ENCODE results near the gene HOXA1. TPM values are rescaled to one million over a fixed set of nuclear protein-coding genes. Genes with fewer than 3 reads are reported as not detected.

HOXA1 gene
- total and polyA plus RNA-seq, 2 of the 8 experiments (the other 6 are each of a cell fraction or from before 2014, with no cell fraction given), result not detected

GRCh38 chr7:27111042-27111750 is 15.4 kb upstream of the HOXA1 start:
- no peak for DNase-seq (ENCODE audit: low read depth in 1 of 2, low spot score in 2 of 2)

More at GRCh38 chr7:27111042-27111750, 15.4 kb upstream of the HOXA1 start:
- Histone ChIP-seq H4K91ac (replicated peaks; ENCODE audit: insufficient read length, low read length) (no peak overlapping the region), H2AK5ac (ENCODE audit: low read depth, low read length) (no peak overlapping the region), H3K27me3 (replicated peaks in 1 of 4; ENCODE audit: control insufficient read depth in 3 of 4, extremely low read depth in 1 of 4, insufficient read depth in 3 of 4, low read length in 3 of 4) (peaks cover 93 to 98% (median 97%) of the 10 kb centered on the region in 4 experiments), H4K20me1 (replicated peaks in 1 of 2; ENCODE audit: control insufficient read depth in 1 of 2, insufficient read depth in 2 of 2, low read length in 2 of 2) (peaks cover 26 to 32% of the 10 kb centered on the region in 2 experiments), H3K23ac (ENCODE audit: insufficient read length) (no peak overlapping the region), H3K4me2 (ENCODE audit: insufficient read depth in 1 of 2, low read depth in 2 of 2, low read length in 2 of 2) (peak overlapping the region in 1 of 2 experiments; percentile 51; a peak in 2 of 4 replicates), H3K4ac (replicated peaks; ENCODE audit: insufficient read length, low read depth, low read length) (no peak overlapping the region), H2BK20ac (ENCODE audit: low read length) (no peak overlapping the region), H4K8ac (ENCODE audit: extremely low read depth, insufficient read depth, low read length) (no peak overlapping the region), H2BK15ac (ENCODE audit: low read length) (peak overlapping the region; percentile 72; the same call in 1 of the 2 replicates), H3K79me2 (ENCODE audit: control insufficient read depth in 1 of 2, insufficient read depth in 2 of 2, low read length in 2 of 2) (no peaks in the 10 kb centered on the region), H3K36me3 (ENCODE audit: control insufficient read depth in 2 of 4, insufficient read depth in 4 of 4, low read length in 3 of 4) (peaks cover 0 to 3% (median 0%) of the 10 kb centered on the region in 4 experiments; a peak in 2 of 8 replicates), H3K27ac (ENCODE audit: low read depth, low read length) (no peak overlapping the region), H4K5ac (ENCODE audit: insufficient read length, low read depth, low read length) (no peak overlapping the region), H3K4me1 (replicated peaks in 1 of 4; ENCODE audit: control insufficient read depth in 3 of 4, insufficient read depth in 4 of 4, low read length in 3 of 4) (peaks cover 0 to 22% (median 8%) of the 10 kb centered on the region in 4 experiments; a peak in 5 of 7 replicates), H2BK120ac (replicated peaks; ENCODE audit: low read depth, low read length) (no peak overlapping the region), H3K4me3 (ENCODE audit: extremely low read depth in 1 of 4, insufficient read depth in 2 of 4, low read depth in 3 of 4, low read length in 4 of 4) (peak overlapping the region in 1 of 4 experiments; percentile 46; a peak in 2 of 8 replicates), H3K79me1 (ENCODE audit: low read depth, low read length) (no peaks in the 10 kb centered on the region), H3K14ac (ENCODE audit: insufficient read length) (no peak overlapping the region), H3K9me3 (ENCODE audit: insufficient read depth in 2 of 2, low read depth in 1 of 2, low read length in 1 of 2) (no peaks in the 10 kb centered on the region), H2AFZ (ENCODE audit: low read length) (no peak overlapping the region), H3K23me2 (ENCODE audit: low read depth, low read length) (no peaks in the 10 kb centered on the region), H2BK12ac (ENCODE audit: low read depth, low read length) (no peak overlapping the region), H2BK5ac (ENCODE audit: low read depth, low read length) (no peak overlapping the region), H3K18ac (ENCODE audit: extremely low read depth, low read length) (no peak overlapping the region), H3K9ac (replicated peaks in 1 of 4; ENCODE audit: extremely low read depth in 1 of 4, low read depth in 3 of 4, low read length in 3 of 4) (no peak overlapping the region), H3K56ac (replicated peaks; ENCODE audit: insufficient read length, low read depth, low read length) (no peak overlapping the region)
- no peak for FAIRE-seq
- CTCF ChIA-PET (ENCODE audit: partially characterized antibody), result interaction anchor here (0.8 to 4.1 kb wide), 14 partner anchors 8 to 959 kb away, joined by 3 to 14 read pairs (median 4); partner anchors contain the start of genes HOXA5, HOXA7 and NFE2L3
- 13% methylated on average over 6 of the region's 6 CpGs; no CpG with 5 or more reads in 1 of the 2 experiments for WGBS, 2 experiments (ENCODE audit: extremely low coverage in 1 of 2, insufficient coverage in 1 of 2, insufficient read length in 1 of 2, insufficient replicate concordance in 2 of 2, low coverage in 1 of 2, low lambda C conversion rate in 2 of 2, missing lambda C conversion rate in 1 of 2)
- TF ChIP-seq SUZ12 (IDR thresholded peaks at IDR 0.05; ENCODE audit: low read length) (peak; percentile 30; the same call in 1 of the 2 replicates), RNF2 (IDR thresholded peaks at IDR 0.05; ENCODE audit: borderline replicate concordance, low read depth, low read length, missing control alignments, poor library complexity, severe bottlenecking) (peak; percentile 95), MAFK (IDR thresholded peaks at IDR 0.05; ENCODE audit: low read depth, low read length) (no peak), CBX8 (IDR thresholded peaks at IDR 0.05; ENCODE audit: borderline replicate concordance, low read depth, low read length) (peak; percentile 85; the same call in 1 of the 2 replicates)
- POLR2A ChIA-PET (ENCODE audit: partially characterized antibody), result interaction anchor here (0.7 kb wide), 1 partner anchor 14 kb away, joined by 3 read pairs; no protein-coding TSS in a partner anchor
